Stimulated activated naive CD4-positive, alpha-beta T cell treated with Interleukin-2 at 50 U/mL for 16 hours (primary cell): Measurements from ENCODE around the gene CUX1.
"Not testable (repeated sequence)": the region's sequence is repeated elsewhere in the genome, so short reads cannot be mapped to it uniquely, and the experiment has no call there.

Experiments used
- DNase-seq: peaks from one replicate; lab custom pipeline; 2025; lab: John Stamatoyannopoulos, UW

Gene CUX1

DNA sequence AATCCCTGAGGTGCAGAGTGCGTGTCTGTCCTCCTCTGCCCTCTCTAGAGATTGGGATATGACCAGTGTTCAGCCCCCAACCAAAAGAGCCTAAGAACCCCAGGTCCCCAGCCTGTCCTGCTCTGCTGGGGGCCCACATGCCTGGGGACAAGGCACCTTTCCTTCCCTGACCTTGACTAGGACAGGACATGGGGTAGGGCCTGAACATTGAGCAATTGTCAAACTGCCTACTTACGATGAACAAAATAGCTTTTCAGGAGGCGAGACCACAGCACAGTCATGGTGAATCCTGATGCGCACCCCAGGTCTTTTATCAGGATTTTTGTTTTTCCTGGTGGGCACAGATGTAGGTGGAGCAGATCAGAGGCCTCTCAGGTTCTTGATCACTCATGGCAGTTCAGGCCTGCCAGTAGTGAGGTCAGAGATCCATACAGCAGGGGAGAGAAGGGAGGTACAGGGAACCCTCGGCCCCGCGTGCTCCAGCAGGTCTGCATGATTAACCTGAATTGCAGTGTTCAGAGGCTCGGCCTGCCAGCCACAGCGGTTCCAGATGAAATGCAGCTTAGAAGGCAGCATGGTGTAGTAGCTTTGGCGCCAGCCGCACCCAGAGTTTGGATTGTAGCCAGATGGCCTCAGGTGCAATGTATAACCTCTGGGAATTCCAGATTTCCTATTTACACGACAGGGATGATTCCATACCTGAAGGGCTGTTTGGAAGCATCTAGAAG, 191.3 kb downstream of the CUX1 start:
- no peak for DNase-seq

DNA sequence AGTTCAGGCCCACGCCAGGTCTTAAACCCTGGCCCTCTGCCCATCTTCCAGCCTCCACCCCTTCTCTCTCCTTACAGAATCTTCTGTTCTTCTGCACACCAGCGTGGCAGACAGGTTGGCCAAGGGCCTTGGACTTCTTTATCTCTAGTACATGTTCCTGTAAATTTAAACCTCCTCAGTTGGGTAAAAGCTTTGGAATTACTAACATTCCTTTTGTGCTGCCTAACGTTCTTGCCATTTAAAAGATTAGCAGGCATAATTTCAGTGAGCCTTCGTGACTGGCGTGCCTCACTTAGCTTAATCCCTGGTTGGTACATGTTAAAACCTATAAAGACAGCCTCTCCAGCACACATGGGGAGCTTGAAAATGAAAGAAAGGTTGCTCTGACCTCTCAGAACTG, 192.2 kb downstream of the CUX1 start:
- no peak for DNase-seq

DNA sequence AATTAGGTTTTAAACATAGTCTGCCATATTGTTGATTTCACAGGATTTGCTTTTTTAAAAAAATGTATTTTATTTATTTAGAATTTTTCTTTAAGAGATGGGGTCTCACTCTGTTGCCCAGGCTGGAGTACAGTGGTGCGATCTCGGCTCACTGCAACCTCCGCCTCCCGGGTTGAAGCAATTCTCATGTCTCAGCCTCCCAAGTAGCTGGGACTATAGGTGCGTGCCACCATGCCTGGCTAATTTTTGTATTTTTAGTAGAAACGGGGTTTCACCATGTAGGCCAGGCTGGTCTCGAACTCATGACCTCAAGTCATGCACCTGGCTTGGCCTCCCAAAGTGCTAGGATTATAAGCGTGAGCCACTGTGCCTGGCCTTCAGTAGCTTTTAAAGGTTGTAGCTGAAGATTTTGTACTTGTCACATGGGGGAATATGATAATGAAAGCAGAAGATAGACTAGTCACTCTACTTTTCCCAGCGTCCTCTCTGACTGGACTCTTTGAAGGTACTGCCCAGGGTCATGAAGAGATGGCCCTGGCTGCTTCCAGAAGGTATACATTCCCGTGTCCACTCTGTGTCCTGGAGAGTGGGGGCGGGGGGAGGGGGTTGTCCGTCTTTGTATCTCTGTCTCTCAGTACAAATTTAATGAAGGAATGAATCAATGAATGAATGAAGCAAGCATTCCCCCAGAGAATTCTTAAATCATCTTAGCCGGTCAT, 194.8 kb downstream of the CUX1 start:
- DNase-seq = not testable (repeated sequence)

DNA sequence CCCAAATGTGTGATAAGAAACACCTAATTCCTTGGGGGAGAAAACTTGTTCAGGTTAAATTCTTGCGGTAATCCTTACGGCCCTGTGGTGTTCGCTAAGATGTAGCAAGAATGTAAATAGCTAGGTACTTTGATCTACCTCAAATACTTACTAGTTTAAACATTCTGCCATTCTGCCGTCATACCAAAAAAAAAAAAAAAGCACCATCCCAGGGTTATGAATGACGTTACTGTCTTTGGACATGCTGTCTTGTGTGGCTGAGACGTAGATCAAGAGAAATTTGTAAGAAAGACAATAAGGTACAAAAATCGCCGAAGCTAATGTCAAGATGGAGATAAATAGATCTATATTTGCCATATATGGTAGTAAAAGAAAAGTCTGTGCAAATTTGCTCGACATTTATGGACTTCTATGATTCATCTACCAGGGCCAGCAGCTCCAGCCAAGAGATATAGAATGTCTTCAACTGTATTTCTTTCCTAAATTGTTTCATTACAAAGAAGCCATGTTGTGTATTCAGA, 195.6 kb downstream of the CUX1 start:
- no peak for DNase-seq

DNA sequence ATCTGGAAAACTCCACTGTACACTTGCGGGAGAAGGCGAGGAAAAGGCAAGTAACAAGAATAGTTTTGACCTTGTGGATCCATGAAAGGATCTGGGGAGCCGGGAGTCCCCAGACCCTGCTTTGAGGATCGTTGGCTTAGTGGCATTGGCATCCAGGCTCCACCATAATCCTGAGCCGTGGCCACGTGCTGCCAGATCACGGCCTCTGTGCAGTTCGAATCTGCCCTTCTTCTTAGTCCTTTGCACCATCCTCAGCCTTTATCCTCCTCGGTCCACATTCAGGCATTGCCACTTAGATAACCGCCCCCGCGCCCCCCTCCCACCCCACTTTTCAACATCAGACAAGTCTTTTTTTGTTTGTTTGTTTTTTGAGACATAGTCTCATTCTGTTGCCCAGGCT, 201.4 kb downstream of the CUX1 start:
- no peak for DNase-seq

GRCh38 chr7:102019461-102019860, 202.0 kb downstream of the CUX1 start:
- DNase-seq = no peak

DNA sequence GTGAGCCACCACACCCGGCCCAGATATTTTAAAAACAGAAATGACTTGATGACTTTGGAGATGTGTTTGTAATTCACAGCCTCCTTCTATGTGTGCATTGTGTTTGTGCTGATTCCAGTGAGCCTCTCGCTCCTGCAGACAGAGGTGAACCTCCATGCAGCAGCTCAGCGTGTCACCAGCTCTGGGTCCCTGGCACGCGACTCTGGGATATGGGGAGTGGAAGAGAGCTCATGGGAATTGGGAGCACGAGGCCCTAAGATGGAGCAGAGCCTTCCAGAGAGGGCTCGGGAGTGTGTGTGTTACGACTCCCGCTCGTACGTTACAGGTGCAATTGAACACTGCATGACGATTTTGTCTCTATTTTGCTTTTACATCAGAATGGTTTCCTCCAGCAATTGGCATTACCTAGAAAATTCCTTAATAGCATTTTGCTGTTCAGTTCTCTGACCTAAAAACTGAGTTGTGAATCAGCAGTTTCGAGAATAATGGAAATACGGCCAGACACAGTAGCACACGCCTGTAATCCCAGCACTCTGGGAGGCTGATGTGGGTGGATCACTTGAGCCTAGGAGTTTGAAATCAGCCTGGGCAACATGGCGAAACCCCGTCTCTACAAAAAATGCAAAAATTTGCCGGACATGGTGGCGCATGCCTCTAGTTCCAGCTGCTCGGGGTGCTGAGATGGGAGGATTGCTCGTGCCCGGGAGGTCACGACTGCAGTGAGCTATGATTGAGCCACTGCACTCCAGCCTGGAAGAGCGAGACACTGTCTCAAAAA, 204.6 kb downstream of the CUX1 start:
- no peak for DNase-seq

DNA sequence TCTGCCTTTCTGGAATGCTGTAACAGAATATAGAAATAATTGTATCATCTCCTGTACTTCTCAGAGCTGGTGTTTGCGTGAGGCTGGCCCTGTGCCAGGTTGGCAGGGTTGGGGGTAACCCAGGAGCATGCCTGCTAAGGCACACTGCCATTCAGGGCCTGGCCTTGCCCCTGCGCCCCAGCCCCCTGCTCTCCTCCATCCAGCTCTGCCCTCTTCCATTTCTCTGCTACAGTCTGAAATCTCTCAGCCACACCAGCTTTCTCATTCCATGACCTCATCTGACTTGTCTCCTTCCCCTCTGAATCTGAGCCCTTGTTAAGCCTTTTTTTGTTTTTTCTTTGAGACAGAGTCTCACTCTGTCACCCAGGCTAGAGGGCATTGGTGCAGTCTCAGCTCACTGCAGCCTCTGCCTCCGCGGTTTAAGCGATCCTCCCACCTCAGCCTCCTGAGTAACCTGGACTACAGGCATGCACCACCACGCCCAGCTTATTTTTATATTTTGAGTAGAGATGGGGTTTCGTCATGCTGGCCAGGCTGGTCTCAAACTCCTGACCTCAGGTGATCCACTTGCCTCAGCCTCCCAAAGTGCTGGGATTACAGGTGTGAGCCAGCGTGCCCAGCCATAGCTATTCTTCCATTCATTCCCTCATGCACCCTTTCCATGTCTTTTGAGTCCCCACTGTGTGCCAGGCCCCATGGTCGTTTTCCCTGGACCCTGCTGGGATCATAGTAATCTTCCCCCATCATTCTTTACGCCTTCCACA, 206.8 kb downstream of the CUX1 start:
- DNase-seq = no peak

- no peak for DNase-seq
These were observed 207.5 kb downstream of the CUX1 start for GRCh38 chr7:102024769-102025391.

DNA sequence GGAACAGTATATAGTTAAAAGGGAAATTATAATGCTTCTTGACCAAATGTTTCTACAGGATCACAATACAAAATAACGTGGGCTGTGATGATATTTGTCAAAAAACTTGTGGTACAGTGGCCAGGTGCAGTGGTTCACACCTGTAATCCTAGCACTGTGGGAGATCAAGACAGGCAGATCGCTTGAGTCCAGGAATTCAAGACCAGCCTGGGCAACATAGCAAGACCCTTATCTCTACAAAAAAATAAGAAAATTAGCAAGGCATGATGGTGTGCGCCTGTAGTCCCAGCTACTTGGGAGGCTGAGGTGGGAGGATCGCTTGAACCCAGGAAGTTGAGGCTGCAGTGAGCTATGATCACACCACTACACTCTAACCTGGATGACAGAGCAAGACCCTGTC, 208.4 kb downstream of the CUX1 start:
- not testable (repeated sequence) for DNase-seq

GRCh38 chr7:102028206-102028826, 210.9 kb downstream of the CUX1 start:
- DNase-seq = no peak

DNA sequence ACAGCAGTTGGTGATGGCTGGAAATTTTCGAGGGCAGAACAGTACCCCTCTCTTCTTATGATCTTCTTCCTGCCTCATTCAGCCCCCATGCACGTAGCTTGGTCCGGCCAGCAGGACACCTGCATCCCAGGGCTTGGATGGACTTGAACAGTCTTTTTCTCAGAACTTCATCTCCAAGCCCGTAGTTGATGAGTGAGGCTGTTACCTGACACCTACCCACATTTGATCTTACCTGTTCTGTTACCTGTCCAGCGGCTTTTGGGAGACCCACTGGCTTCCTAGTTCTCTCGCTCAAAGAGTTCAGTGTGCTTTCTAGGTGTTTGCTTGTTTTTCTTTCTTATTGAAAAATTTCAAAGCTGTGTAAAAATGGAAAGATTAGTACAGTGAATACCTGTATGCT, 212.2 kb downstream of the CUX1 start:
- no peak for DNase-seq

DNA sequence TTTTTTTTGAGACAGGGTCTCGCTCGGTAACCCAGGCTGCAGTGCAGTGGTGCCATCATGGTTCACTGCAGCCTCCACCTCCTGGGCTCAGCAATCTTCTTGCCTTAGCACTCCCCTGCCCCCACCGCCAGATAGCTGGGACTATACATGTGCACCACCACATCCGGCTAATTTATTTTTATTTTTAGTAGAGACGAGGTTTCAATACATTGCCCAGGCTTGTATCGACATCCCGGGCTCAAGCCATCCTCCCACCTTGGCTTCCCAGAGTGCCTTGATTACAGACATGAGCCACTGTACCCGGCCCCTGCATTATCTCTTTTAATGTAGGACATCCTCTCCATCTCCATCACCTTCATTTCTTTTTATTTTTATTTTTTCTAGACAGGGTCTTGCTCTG, 213.3 kb downstream of the CUX1 start:
- no peak for DNase-seq

- no peak for DNase-seq
These were observed 219.5 kb downstream of the CUX1 start for GRCh38 chr7:102036958-102037357.

GRCh38 chr7:102039706-102040105, 222.3 kb downstream of the CUX1 start:
- no peak for DNase-seq

GRCh38 chr7:102040569-102040968, 223.1 kb downstream of the CUX1 start:
- no peak for DNase-seq

- no peak for DNase-seq
These were observed 224.7 kb downstream of the CUX1 start for GRCh38 chr7:102042016-102042656.

DNA sequence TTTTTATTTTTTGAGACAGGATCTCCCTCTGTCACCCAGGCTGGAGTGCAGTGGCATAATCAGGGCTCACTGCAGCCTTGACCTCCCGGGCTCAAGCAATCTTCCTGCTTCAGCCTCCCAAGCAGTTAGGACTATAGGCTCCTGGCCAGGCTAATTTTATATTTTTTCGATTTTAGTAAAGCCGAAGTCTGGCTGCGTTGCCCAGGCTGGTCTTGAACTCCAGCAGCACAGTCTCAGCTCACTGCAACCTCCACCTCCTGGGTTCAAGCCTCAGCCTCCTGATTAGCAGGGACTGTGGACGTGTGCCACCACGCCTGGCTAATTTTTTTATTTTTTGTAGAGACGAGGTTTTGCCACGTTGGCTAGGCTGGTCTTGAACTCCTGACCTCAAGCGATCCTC, 225.4 kb downstream of the CUX1 start:
- not testable (repeated sequence) for DNase-seq

DNA sequence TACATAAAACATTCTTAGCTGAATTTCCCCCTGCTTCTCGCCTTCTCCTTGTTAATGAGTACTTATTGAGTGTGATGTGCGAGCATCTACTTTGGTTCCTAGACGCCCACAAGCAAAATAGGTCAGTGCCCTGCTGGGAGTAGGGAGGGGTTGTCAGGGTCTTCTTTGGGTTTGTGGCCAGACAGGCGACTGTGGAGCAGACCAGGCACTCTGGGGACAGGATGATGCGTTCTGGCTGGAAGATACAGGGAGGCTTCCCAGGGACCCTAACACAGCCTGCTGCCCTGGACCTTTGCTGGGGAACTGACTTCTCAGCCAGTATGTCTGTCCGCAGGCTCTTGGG, 227.2 kb downstream of the CUX1 start:
- DNase-seq = no peak

GRCh38 chr7:102044984-102045673, 227.7 kb downstream of the CUX1 start:
- DNase-seq = no peak
